ENCODE measurements around the gene CLEC2L. TPM values are rescaled to one million over a fixed set of nuclear protein-coding genes. Genes with fewer than 3 reads are reported as not detected.

CLEC2L gene
- total RNA-seq, 2 donors from 2014 or later = 3.0 TPM; not detected in 1

Other genes starting within 250 kb of the CLEC2L start
- gene FMC1, start 182.3 kb upstream of the CLEC2L start, total RNA-seq = 10 to 100 TPM; 17.8 to 29.6 TPM
- 10 to 100 TPM; 71.2 to 81.7 TPM for gene LUC7L2, start 163.8 kb upstream of the CLEC2L start, total RNA-seq
- 1 to 10 TPM in 1 of 2 donors, under 1 TPM in 1; 0.68 to 1.5 TPM for gene KLRG2, start 40.0 kb upstream of the CLEC2L start, total RNA-seq

Measured in prostate gland (tissue), 2 donors.